Ovary (tissue), 9 donors: ENCODE results near the gene PLCB1. TPM values are rescaled to one million over a fixed set of nuclear protein-coding genes. Genes with fewer than 3 reads are reported as not detected.

Experiments
- DNase-seq, 5 donors: peaks; one replicate each; pipeline ENCODE4 v3.0.0-alpha.2; 2019 to 2020
- H3K27ac ChIP-seq, 2 donors: fragments of 200-600 bp; one replicate each; pipeline versions ENCODE4 v1.5.1 to v1.8.0; 2019 to 2022
- H3K27me3 ChIP-seq: fragments of 200-600 bp; one replicate; pipeline ENCODE4 v1.8.0; 2022
- H3K36me3 ChIP-seq: fragments of 200-600 bp; sonication (generic); one replicate; pipeline ENCODE4 v1.5.1; 2019
- H3K4me1 ChIP-seq: one replicate; pipeline ENCODE4 v1.8.1; 2013; ENCODE audit warnings: mild to moderate bottlenecking, moderate library complexity; ENCODE audit not compliant: insufficient read depth
- H3K4me3 ChIP-seq: fragments of 200-600 bp; sonication (generic); one replicate; pipeline ENCODE4 v1.5.1; 2017
- H3K9me3 ChIP-seq, 2 donors: fragments of 200-600 bp in 1 of 2; sonication (generic) in 1 of 2; one replicate each; pipeline versions ENCODE4 v1.5.1 to v1.8.1; 2013 to 2019; ENCODE audit warnings: mild to moderate bottlenecking in 1 of 2, moderate library complexity in 1 of 2
- CTCF ChIP-seq, 3 donors: fragments of 450-650 bp in 2 of 3; fragments of 200-600 bp in 1 of 3; IDR thresholded peaks; one replicate each; pipeline versions ENCODE4 v1.5.1 to v1.8.0; 2016 to 2022; ENCODE audit warnings: antibody characterized with exemption in 3 of 3, mild to moderate bottlenecking in 1 of 3
- EP300 ChIP-seq: sonication (generic); formaldehyde crosslinking; IDR thresholded peaks from one replicate; pipeline ENCODE4 v1.6.1; 2017; ENCODE audit warnings: antibody characterized with exemption
- POLR2A ChIP-seq: fragments of 450-650 bp; IDR thresholded peaks from one replicate; pipeline ENCODE4 v1.6.1; 2017; ENCODE audit warnings: antibody characterized with exemption, mild to moderate bottlenecking, moderate library complexity
- WGBS, 3 donors: extraction: QIAGEN DNeasy Blood & Tissue Kit in 1 of 3; methylation state at CpG; one replicate each; pipeline versions ENCODE4 v1.1.5 to v1.1.7; 2013 to 2017; 5-methylcytosine and 5-hydroxymethylcytosine counted together
- intact Hi-C, 4 donors: fragments of 100-400 bp; cut with DNase I; formaldehyde crosslinking; loops; one replicate each; pipeline versions ENCODE4 v1.11.0 to v1.15.1; 2022 to 2023
- polyA plus RNA-seq, 2 donors: library from polyadenylated mRNA; stranded (reverse); fragments of 200-250 nt in 1 of 2; fragments of 350-450 nt in 1 of 2; fragmentation: Illumina TruSeq in 1 of 2; extraction: RNeasy Lipid Tissue Mini Kit (QIAGEN cat#74804) in 1 of 2; gene quantifications; one replicate each; pipeline ENCODE4 v1.2.3, GENCODE V29; 2013 to 2014
- total RNA-seq, 7 donors: library from RNA; depleted of rRNA in 2 of 7; stranded (reverse); fragments of >200 nt in 2 of 7; fragmentation: NEBNext Ultra II Directional in 3 of 7; extraction: Animal tissue kit (Norgen Biotek cat#: 25700) in 3 of 7; gene quantifications; one replicate each; pipeline versions ENCODE4 v1.1.0 to v1.2.4, GENCODE V29; 2016 to 2023
- donor health status: DM: no; HTN: no; CAD: no; lungs with moderate emphysema.
- donor health status: DM: no; HTN: no; CAD: no.
- donor health status: Bipolar disorder and iron deficiency.
- donor health status: DM: yes; HTN: yes; CAD: no.
- donor health status: DM: no; HTN: no; CAD: no.
- donor health status: DM: yes; HTN: yes; CAD: no.

The PLCB1 gene
- total and polyA plus RNA-seq, 9 donors: 2.9 to 29.5 (median 9.0) TPM

- no peaks in the 10 kb centered on the region for H3K4me1 ChIP-seq
- intact Hi-C loops: no loop called here
- no peak overlapping the region for H3K4me3 ChIP-seq
- WGBS, 3 donors: 70 to 80% (median 74%) methylated on average over 2 of the region's 2 CpGs
- no peak for DNase-seq
- no peak overlapping the region for H3K27ac ChIP-seq
- no peaks in the 10 kb centered on the region for H3K27me3 ChIP-seq
- H3K36me3 ChIP-seq: no peaks in the 10 kb centered on the region
- H3K9me3 ChIP-seq: no peaks in the 10 kb centered on the region
- TF ChIP-seq CTCF (IDR thresholded peaks at IDR 0.05) (no peak), EP300 (no peak), POLR2A (no peak)
Measured at GRCh38 chr20:8693709-8694108, 561.6 kb downstream of the PLCB1 start.

GRCh38 chr20:8700756-8701155 is 568.7 kb downstream of the PLCB1 start:
- Histone ChIP-seq H3K36me3 (no peaks in the 10 kb centered on the region), H3K4me3 (no peak overlapping the region), H3K27me3 (no peaks in the 10 kb centered on the region), H3K4me1 (no peaks in the 10 kb centered on the region), H3K9me3 (no peaks in the 10 kb centered on the region), H3K27ac (no peak overlapping the region)
- DNase-seq: no peak
- no peak for TF ChIP-seq EP300
- no peak for TF ChIP-seq CTCF (IDR thresholded peaks at IDR 0.05)
- no peak for TF ChIP-seq POLR2A
- intact Hi-C loops: no loop called here
- 81 to 93% (median 88%) methylated on average over 2 of the region's 2 CpGs for WGBS, 3 donors

GRCh38 chr20:8706961-8707700 is 575.1 kb downstream of the PLCB1 start:
- intact Hi-C loops: no loop called here
- H3K4me1 ChIP-seq: no peaks in the 10 kb centered on the region
- no peaks in the 10 kb centered on the region for H3K9me3 ChIP-seq
- no peaks in the 10 kb centered on the region for H3K27me3 ChIP-seq
- TF ChIP-seq EP300 (no peak), CTCF (IDR thresholded peaks at IDR 0.05) (no peak), POLR2A (no peak)
- H3K4me3 ChIP-seq: no peak overlapping the region
- WGBS, 3 donors: 86 to 93% (median 91%) methylated on average over 5 of the region's 5 CpGs
- no peak for DNase-seq
- no peaks in the 10 kb centered on the region for H3K36me3 ChIP-seq
- H3K27ac ChIP-seq: no peak overlapping the region

GRCh38 chr20:8709627-8710026 is 577.6 kb downstream of the PLCB1 start:
- Histone ChIP-seq H3K27me3 (no peaks in the 10 kb centered on the region), H3K36me3 (no peaks in the 10 kb centered on the region), H3K27ac (no peak overlapping the region), H3K4me3 (no peak overlapping the region), H3K9me3 (no peaks in the 10 kb centered on the region), H3K4me1 (no peaks in the 10 kb centered on the region)
- TF ChIP-seq EP300 (no peak), CTCF (IDR thresholded peaks at IDR 0.05) (no peak), POLR2A (no peak)
- no peak for DNase-seq
- intact Hi-C loops: loop anchor here in 2 of 4 donors (10.0 kb wide), 1 partner anchor 665 kb away; no protein-coding TSS in a partner anchor
- 59 to 72% (median 67%) methylated on average over 3 of the region's 3 CpGs for WGBS, 3 donors
